Peyer's patch (tissue), 4 donors: ENCODE data around the gene BEST4.

ENCODE experiments used
- POLR2A ChIP-seq, 2 donors: fragments of 450-650 bp; IDR thresholded peaks; one replicate each; pipeline ENCODE4 v1.5.1; 2017; ENCODE audit warnings: antibody characterized with exemption in 2 of 2, mild to moderate bottlenecking in 2 of 2, moderate library complexity in 2 of 2
- TF ChIP-seq, protein P1 (sequence below), 6 experiments: fragments of 450-650 bp in 4 of 6; fragments of 200-600 bp in 2 of 6; sonication (generic) in 1 of 6; IDR thresholded peaks; one replicate each; pipeline ENCODE4 v1.5.1; 2017 to 2019; ENCODE audit warnings: antibody characterized with exemption in 6 of 6, mild to moderate bottlenecking in 3 of 6, moderate library complexity in 1 of 6

DNA sequence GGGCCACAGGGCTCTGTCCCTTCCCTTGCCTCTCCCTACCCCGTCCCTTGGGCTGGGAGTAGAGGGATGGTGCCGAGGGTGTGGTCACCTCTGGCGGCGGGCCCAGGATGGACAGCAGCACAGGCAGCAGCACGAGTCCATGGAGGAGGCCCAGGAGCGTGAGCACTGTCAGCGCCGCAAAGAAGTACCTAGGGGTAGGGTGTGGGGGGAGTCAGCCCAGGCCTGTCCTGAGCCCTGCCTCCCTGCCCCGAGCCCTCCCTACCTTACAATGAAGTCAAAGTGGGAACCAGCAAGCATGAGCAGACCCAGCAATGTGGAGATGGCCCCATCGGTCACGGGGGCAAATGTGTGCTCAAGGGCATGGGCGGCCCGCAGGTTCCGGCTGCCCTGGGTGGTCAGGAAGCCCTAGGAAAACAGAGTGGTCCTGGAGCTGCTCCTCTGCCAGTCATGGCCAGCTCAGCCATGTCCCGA is 35.0 kb upstream of the BEST4 start:
- TF ChIP-seq, protein P1, sequence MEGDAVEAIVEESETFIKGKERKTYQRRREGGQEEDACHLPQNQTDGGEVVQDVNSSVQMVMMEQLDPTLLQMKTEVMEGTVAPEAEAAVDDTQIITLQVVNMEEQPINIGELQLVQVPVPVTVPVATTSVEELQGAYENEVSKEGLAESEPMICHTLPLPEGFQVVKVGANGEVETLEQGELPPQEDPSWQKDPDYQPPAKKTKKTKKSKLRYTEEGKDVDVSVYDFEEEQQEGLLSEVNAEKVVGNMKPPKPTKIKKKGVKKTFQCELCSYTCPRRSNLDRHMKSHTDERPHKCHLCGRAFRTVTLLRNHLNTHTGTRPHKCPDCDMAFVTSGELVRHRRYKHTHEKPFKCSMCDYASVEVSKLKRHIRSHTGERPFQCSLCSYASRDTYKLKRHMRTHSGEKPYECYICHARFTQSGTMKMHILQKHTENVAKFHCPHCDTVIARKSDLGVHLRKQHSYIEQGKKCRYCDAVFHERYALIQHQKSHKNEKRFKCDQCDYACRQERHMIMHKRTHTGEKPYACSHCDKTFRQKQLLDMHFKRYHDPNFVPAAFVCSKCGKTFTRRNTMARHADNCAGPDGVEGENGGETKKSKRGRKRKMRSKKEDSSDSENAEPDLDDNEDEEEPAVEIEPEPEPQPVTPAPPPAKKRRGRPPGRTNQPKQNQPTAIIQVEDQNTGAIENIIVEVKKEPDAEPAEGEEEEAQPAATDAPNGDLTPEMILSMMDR (IDR thresholded peaks at IDR 0.05): no peak
- TF ChIP-seq POLR2A (IDR thresholded peaks at IDR 0.05): no peak
